Measurements from ENCODE around the gene VAV2.

Gene VAV2

DNA sequence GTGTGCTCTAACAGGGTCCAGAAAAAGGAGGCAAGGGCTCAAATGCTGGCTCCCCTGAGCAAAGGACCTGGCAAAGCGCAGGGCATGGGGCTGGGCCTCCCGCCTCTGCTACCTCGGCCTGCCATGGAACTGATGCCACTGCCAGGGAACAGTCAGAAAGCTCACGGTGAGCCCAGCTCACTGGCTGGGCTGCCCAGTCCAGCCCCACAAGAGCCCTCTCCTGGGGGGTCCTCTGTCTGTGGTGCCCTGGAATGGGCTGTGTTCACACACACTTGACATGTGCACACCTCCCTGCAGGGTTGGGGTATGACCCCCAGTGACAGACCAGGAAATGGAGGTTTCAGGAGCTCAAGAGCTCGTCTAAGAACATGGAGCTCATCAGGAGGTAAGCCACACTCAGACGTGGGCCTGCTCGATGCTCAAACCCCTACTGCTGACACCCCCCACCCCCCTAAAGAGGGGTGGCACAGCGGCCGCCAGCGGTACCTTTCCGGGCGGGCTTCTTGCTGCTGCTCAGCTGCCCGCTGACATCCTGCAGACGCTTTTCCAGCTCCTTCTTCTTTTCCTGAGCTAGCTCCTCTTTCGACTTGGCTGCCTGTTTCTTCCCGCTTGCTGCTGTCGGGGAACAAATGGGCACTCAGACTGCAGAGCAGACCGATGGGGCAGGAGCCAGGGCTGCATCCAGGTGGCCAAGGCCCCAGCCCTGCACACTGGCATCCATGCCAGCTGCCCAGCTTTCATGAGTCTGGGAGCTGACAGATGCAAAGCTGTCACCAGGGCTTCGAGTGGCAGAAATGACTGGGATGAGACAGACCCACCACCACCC lies 42.3 kb upstream of the VAV2 start:
- Histone ChIP-seq H3K79me2 (no peaks in the 10 kb centered on the region), H2AFZ (no peak overlapping the region), H3K4me1 (no peaks in the 10 kb centered on the region), H3K4me2 (ENCODE audit: low read length) (no peak overlapping the region), H3K9ac (no peak overlapping the region), H3K4me3 (ENCODE audit: low read depth, low read length) (no peak overlapping the region), H3K27me3 (ENCODE audit: control insufficient read depth, insufficient read depth, low read length) (no peaks in the 10 kb centered on the region), H3K36me3 (ENCODE audit: control insufficient read depth, insufficient read depth, low read length) (no peaks in the 10 kb centered on the region), H3K27ac (no peak overlapping the region), H3K9me3 (ENCODE audit: control insufficient read depth, low read length) (no peaks in the 10 kb centered on the region)
- TF ChIP-seq, protein P1, sequence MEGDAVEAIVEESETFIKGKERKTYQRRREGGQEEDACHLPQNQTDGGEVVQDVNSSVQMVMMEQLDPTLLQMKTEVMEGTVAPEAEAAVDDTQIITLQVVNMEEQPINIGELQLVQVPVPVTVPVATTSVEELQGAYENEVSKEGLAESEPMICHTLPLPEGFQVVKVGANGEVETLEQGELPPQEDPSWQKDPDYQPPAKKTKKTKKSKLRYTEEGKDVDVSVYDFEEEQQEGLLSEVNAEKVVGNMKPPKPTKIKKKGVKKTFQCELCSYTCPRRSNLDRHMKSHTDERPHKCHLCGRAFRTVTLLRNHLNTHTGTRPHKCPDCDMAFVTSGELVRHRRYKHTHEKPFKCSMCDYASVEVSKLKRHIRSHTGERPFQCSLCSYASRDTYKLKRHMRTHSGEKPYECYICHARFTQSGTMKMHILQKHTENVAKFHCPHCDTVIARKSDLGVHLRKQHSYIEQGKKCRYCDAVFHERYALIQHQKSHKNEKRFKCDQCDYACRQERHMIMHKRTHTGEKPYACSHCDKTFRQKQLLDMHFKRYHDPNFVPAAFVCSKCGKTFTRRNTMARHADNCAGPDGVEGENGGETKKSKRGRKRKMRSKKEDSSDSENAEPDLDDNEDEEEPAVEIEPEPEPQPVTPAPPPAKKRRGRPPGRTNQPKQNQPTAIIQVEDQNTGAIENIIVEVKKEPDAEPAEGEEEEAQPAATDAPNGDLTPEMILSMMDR (IDR thresholded peaks at IDR 0.05): no peak

DNA sequence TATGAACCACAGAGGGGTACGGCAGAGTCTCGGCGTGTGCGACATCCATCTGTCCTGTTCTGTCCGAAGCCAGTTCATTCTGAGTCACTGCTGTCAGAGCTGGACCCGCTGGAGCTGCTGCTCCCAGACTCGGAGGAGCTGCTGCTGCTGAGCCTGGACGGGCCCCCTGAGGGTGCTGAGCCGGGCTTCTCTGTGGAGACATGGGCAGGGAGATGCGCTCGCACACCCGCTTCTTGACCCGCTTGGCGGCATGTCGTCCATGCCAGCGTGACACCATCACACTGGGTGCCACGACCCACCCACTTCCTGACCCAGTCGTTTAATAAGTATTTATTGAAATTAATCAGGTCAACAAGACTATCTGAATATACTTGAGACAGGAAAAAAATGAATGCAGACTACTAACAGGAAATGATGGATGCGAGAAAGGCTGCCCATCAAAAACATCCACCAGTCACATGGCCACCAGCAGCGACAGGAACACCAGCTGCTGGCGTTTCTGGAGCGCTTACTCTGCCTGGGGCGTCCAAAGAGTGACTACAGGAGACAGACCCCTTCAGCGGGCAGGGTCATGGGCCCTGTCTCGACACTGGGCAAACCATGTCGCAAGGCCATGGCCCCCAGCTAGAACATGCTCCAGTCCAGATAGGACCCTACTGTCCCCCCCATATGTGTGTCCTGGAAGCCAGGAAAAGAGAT lies 41.5 kb upstream of the VAV2 start:
- TF ChIP-seq, protein P1 (IDR thresholded peaks at IDR 0.05): no peak

DNA sequence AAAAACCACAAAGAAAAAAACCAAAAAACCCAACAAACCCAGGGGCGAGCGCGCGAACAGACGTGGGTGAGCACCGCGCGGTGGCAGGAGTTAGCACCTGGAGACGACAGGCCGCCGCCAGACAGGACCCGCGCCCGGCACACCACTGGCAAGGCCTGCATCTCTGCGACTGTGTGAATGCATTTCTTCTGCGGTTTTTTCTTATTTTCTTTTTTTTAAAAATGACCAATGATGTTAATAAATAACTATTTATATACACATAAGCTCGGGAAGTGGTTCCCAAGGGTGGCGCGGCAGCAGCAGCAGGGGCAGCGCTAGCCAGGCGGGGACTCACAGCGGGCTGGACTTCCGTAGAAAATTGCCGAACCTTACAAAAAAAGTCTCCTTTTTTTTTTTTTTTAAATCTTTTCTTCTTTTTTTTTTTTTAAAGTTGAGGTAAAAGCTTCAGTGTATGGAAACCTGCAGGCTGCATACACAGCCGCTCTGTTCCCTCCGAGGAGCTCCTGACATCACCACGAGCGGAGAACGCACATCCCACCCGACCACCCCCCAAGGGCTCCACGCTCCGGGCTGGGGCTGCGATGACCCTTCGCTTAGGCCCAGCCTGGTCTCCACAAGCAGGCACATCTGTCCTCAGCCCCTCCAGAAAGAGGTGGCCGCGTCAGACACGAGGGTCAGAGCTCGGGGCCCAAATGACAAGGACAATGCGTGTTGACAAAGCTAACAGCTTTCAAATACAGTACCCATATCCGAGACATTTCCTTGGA lies 40.5 kb upstream of the VAV2 start:
- H3K9me3 ChIP-seq (ENCODE audit: control insufficient read depth, low read length): no peaks in the 10 kb centered on the region
- no peak overlapping the region for H3K4me3 ChIP-seq (ENCODE audit: low read depth, low read length)
- no peak overlapping the region for H3K4me2 ChIP-seq (ENCODE audit: low read length)
- H3K36me3 ChIP-seq (ENCODE audit: control insufficient read depth, insufficient read depth, low read length): no peaks in the 10 kb centered on the region
- no peaks in the 10 kb centered on the region for H3K4me1 ChIP-seq
- TF ChIP-seq, protein P1 (IDR thresholded peaks at IDR 0.05): no peak
- H3K27me3 ChIP-seq (ENCODE audit: control insufficient read depth, insufficient read depth, low read length): no peaks in the 10 kb centered on the region
- H3K9ac ChIP-seq: no peak overlapping the region
- H3K79me2 ChIP-seq: no peaks in the 10 kb centered on the region
- no peak overlapping the region for H2AFZ ChIP-seq
- H3K27ac ChIP-seq: no peak overlapping the region

More for the DNA sequence above, 41.5 kb upstream of the VAV2 start:
- Histone ChIP-seq H2AFZ (no peak overlapping the region), H3K9ac (no peak overlapping the region), H3K4me1 (no peaks in the 10 kb centered on the region), H3K36me3 (ENCODE audit: control insufficient read depth, insufficient read depth, low read length) (no peaks in the 10 kb centered on the region), H3K4me3 (ENCODE audit: low read depth, low read length) (no peak overlapping the region), H3K27ac (no peak overlapping the region), H3K9me3 (ENCODE audit: control insufficient read depth, low read length) (no peaks in the 10 kb centered on the region), H3K79me2 (no peaks in the 10 kb centered on the region), H3K27me3 (ENCODE audit: control insufficient read depth, insufficient read depth, low read length) (no peaks in the 10 kb centered on the region), H3K4me2 (ENCODE audit: low read length) (no peak overlapping the region)

DNA sequence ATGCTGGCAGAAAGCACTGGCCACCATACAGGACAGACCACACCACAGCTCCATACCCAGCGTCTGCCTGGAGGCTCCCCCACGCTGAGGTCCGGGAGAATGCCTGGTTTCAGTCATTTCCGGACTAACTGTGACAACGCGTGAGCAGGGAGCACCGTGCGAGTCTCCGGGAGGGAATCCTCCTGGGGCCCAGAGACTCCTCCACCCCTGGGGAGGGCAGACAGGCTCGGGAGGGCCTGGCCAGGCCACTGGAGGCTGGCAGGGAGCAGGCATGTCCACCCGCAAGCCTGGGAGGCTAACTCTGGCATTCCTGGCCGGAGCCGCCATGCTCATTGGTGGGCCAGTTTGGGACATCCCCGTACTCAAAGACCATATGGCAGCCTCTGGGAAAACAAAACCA lies 39.7 kb upstream of the VAV2 start:
- H3K4me1 ChIP-seq: no peaks in the 10 kb centered on the region
- no peaks in the 10 kb centered on the region for H3K36me3 ChIP-seq (ENCODE audit: control insufficient read depth, insufficient read depth, low read length)
- H3K4me2 ChIP-seq (ENCODE audit: low read length): no peak overlapping the region
- no peaks in the 10 kb centered on the region for H3K9me3 ChIP-seq (ENCODE audit: control insufficient read depth, low read length)
- no peaks in the 10 kb centered on the region for H3K79me2 ChIP-seq
- H2AFZ ChIP-seq: no peak overlapping the region
- no peak overlapping the region for H3K4me3 ChIP-seq (ENCODE audit: low read depth, low read length)
- no peaks in the 10 kb centered on the region for H3K27me3 ChIP-seq (ENCODE audit: control insufficient read depth, insufficient read depth, low read length)
- no peak overlapping the region for H3K9ac ChIP-seq
- no peak overlapping the region for H3K27ac ChIP-seq
- TF ChIP-seq, protein P1 (IDR thresholded peaks at IDR 0.05): no peak
